Endothelial cell (in vitro differentiated cells): Measurements from ENCODE around the gene PLA2G4F. TPM values are rescaled to one million over a fixed set of nuclear protein-coding genes. Genes with fewer than 3 reads are reported as not detected.

Experiments
- DNase-seq: peaks from one replicate; pipeline ENCODE4 v3.0.0; 2021; ENCODE audit warnings: low spot score
- H3K27ac Mint-ChIP-seq: one replicate; pipeline ENCODE4 v1.8.0; 2021; ENCODE audit warnings: mixed read lengths, inconsistent platforms; ENCODE audit not compliant: unreplicated experiment
- H3K27me3 Mint-ChIP-seq: one replicate; pipeline ENCODE4 v1.8.0; 2021; ENCODE audit warnings: mild to moderate bottlenecking, moderate library complexity, mixed read lengths, inconsistent platforms; ENCODE audit not compliant: unreplicated experiment
- H3K36me3 Mint-ChIP-seq: one replicate; pipeline ENCODE4 v1.8.0; 2021; ENCODE audit warnings: mild to moderate bottlenecking, low read depth, mixed read lengths, inconsistent platforms; ENCODE audit not compliant: unreplicated experiment
- H3K4me1 Mint-ChIP-seq: one replicate; pipeline ENCODE4 v1.8.0; 2021; ENCODE audit warnings: mild to moderate bottlenecking, mixed read lengths, inconsistent platforms; ENCODE audit not compliant: unreplicated experiment
- H3K4me3 Mint-ChIP-seq: one replicate; pipeline ENCODE4 v1.8.0; 2021; ENCODE audit warnings: mild to moderate bottlenecking, mixed read lengths, inconsistent platforms; ENCODE audit not compliant: unreplicated experiment
- H3K9me3 Mint-ChIP-seq: one replicate; pipeline ENCODE4 v1.8.0; 2021; ENCODE audit warnings: mixed read lengths, inconsistent platforms; ENCODE audit not compliant: unreplicated experiment
- total RNA-seq: library from RNA; stranded (reverse); fragmentation: NEBNext Ultra II Directional; extraction: Animal tissue kit (Norgen Biotek cat#: 25700); gene quantifications from one replicate; pipeline ENCODE4 v1.2.1, GENCODE V29; 2021; ENCODE audit not compliant: unreplicated experiment
- TF ChIP-seq, protein P1 (sequence below): fragments of 200-600 bp; sonication (generic); IDR thresholded peaks from one replicate; pipeline ENCODE4 v1.5.0; 2021; ENCODE audit warnings: antibody characterized with exemption; ENCODE audit not compliant: unreplicated experiment

Gene PLA2G4F
- total RNA-seq, 1 donor from 2014 or later: not detected

- Mint-ChIP-seq H3K36me3 (peaks cover 8% of the 10 kb centered on the region), H3K9me3 (no peaks in the 10 kb centered on the region), H3K4me3 (no peak overlapping the region), H3K4me1 (no peaks in the 10 kb centered on the region), H3K27ac (no peak overlapping the region), H3K27me3 (no peaks in the 10 kb centered on the region)
- DNase-seq: no peak
- TF ChIP-seq, protein P1, sequence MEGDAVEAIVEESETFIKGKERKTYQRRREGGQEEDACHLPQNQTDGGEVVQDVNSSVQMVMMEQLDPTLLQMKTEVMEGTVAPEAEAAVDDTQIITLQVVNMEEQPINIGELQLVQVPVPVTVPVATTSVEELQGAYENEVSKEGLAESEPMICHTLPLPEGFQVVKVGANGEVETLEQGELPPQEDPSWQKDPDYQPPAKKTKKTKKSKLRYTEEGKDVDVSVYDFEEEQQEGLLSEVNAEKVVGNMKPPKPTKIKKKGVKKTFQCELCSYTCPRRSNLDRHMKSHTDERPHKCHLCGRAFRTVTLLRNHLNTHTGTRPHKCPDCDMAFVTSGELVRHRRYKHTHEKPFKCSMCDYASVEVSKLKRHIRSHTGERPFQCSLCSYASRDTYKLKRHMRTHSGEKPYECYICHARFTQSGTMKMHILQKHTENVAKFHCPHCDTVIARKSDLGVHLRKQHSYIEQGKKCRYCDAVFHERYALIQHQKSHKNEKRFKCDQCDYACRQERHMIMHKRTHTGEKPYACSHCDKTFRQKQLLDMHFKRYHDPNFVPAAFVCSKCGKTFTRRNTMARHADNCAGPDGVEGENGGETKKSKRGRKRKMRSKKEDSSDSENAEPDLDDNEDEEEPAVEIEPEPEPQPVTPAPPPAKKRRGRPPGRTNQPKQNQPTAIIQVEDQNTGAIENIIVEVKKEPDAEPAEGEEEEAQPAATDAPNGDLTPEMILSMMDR: no peak
Observed at GRCh38 chr15:42198516-42198915, 42.1 kb upstream of the PLA2G4F start.

- Mint-ChIP-seq H3K27me3 (no peaks in the 10 kb centered on the region), H3K27ac (no peak overlapping the region), H3K4me3 (no peak overlapping the region), H3K9me3 (no peaks in the 10 kb centered on the region), H3K36me3 (peaks cover 20% of the 10 kb centered on the region), H3K4me1 (no peaks in the 10 kb centered on the region)
- TF ChIP-seq, protein P1: no peak
- DNase-seq: no peak
Observed at GRCh38 chr15:42194513-42194912, 38.1 kb upstream of the PLA2G4F start.

DNA sequence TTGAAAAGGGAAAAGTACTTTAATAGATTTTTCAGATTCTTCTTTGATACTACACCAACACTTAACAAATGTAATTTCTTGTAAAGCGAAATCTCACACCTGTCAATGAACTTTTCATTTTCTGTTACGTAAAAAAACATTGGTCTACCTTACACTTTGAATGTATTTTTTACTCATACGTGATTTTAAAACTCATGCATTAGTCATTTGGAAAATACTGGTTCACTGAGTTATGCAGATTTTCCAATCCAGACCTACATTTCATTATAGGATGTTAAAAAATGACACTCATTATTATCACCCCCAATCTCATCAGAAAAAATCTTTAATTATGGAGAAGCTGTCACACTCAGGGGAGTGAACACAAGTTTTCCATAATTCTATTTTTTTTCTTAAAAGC lies 36.9 kb upstream of the PLA2G4F start:
- H3K9me3 Mint-ChIP-seq: no peaks in the 10 kb centered on the region
- no peak overlapping the region for H3K4me3 Mint-ChIP-seq
- DNase-seq: no peak
- no peak overlapping the region for H3K27ac Mint-ChIP-seq
- H3K36me3 Mint-ChIP-seq: peaks cover 20% of the 10 kb centered on the region
- TF ChIP-seq, protein P1: no peak
- no peaks in the 10 kb centered on the region for H3K4me1 Mint-ChIP-seq
- no peaks in the 10 kb centered on the region for H3K27me3 Mint-ChIP-seq

DNA sequence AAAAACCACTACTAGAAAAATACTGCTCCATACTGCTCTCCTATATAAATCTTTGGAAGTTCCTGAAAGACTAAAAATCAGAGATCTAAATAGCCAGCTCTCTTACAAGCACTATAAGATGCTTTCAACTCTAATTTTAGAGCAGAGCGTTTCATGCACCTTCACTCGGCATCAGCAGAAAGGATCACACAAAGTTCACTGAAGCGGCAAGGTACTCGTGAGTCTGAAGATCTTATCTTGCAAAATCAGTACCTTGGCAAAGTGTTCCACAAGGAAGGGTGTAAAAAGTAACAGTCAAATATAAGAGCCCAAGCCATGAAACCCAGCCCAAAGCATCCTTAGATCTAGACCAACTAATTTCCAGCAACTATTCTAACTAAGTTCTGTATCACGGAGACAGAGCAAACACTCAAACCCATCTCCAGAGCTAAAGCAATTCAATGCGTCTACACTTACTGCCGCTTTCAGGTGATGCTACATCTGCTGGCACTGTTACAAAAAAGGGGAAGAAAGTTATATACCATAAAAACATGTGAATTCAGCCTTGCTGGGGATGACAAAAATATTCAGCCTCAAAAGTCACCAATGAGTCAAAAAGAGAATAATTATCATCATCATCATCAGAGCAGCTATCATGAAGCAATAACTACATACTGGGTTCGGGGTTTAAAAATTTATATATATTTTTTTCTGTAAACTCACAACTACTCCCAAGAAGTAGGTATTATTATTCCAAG lies 35.3 kb upstream of the PLA2G4F start:
- Mint-ChIP-seq H3K4me3 (no peak overlapping the region), H3K4me1 (no peaks in the 10 kb centered on the region), H3K27ac (no peak overlapping the region), H3K36me3 (peaks cover 27% of the 10 kb centered on the region), H3K9me3 (no peaks in the 10 kb centered on the region), H3K27me3 (no peaks in the 10 kb centered on the region)
- TF ChIP-seq, protein P1: no peak
- no peak for DNase-seq

DNA sequence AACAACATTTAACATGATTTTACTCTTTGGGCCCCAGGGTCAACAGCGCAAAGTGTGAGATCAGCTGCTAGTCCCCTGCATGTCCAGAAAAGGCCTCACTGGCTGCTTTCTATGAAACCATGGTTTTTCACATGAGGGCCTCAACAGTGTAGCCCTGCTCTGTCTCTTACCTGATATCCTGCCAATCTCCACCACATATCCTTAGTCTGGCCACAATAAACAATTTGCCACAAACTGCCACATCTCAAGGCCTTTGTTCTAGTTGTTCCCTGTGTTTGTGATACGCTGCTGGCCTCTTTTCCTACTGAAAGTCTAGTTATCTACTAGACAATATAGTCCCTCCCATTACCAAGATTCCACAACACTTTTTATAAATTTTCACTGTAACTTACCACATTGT lies 33.9 kb upstream of the PLA2G4F start:
- Mint-ChIP-seq H3K9me3 (no peaks in the 10 kb centered on the region), H3K4me3 (no peak overlapping the region), H3K27ac (no peak overlapping the region), H3K27me3 (no peaks in the 10 kb centered on the region), H3K36me3 (peaks cover 29% of the 10 kb centered on the region), H3K4me1 (no peaks in the 10 kb centered on the region)
- TF ChIP-seq, protein P1: no peak
- no peak for DNase-seq
